Activated CD4-positive, alpha-beta T cell treated with anti-CD3 and anti-CD28 coated beads, Interleukin-10, Interleukin-2, amounts not matched to agents 100 ng/mL and 50 ng/mL, durations not matched to agents 16 hours and 8 hours (primary cell): ENCODE results near the gene SEC14L6.

Experiments
- DNase-seq: peaks from one replicate; pipeline ENCODE4 v3.0.0-alpha.2; 2020

The SEC14L6 gene

DNA sequence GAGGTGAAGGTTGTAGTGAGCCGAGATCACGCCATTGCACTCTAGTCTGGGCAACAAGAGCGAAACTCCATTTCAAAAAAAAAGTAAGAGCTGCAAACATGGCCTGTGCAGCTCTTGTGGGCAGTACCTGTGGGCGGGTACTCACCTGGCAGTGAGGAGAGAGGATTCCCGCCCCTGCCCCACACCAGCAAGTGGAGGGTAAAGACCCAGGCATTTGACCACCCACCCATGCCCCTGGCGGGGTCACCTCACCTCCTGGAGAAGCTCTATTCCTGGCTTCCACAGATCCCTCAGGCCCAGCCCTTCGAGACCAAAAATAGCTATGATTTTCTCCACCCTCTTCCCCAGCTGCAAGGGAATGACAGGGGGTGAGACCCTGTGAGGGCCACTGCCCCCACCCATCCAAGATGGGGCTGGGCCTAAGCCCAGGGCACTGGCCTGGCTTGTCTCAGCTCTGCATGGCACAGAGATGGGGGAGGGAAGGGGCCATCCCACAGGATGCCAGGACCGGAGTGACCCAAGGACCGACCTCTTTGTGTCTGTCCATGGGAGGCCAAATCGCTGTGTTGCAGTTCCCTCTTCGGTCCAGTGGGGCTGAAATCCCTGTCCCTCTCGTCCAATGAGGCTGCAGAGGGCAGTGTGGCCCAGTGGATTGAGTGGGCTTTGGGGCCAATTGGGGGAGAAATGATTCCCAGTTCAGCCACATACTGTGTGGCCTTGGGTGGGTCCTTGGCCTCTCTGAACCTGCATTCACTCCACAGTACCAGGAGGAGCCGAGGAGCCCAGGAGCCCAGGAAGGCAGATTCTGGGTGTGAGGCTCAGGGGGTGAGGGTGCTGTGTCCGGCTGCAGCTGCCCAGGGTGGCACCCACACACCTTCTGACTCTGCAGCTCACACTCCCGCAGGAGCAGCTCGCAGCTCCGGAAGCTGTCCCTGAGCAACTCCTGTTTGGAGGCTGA lies 14.6 kb downstream of the SEC14L6 start:
- DNase-seq = no peak

GRCh38 chr22:30526656-30527055 lies 19.9 kb downstream of the SEC14L6 start:
- no peak for DNase-seq

DNA sequence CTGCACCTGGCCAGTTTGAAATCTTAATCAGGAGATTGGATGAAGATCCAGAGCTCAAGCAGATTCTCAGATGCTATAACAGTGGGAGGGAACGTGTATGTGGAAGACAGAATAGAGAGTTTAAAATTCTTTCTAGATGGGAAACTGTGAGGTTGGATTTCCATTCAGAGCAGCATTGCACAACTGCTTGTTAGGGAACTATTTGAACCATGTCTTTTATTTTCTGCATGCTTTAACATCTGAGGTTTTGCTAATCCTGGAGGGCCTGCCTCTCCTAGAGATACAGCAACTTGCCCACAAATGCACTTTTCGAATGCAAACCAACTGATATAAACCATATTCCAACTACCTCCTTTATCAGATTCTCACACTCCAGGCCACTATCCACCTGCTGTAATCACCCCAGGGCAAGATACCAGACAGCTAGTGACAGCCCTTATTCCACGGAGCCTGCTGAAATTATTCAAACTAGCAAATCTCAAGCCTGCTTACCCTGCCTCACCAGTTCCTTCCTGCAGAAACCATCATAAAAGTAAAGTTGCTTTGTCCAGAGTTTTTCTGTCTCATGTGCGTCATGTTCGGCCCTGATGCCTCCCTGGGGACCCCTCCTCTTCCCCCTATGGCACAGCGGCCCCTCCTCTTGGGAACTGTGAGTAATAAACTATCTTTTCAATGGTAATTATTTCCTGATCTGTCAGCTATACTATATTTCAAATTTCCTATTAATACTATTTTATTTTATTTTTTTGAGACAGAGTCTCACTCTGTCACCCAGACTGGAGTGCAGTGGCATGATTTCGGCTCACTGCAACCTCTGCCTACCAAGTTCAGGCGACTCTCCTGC lies 22.7 kb downstream of the SEC14L6 start:
- DNase-seq = no peak

- DNase-seq = no peak
Observed at GRCh38 chr22:30521368-30522156, 25.0 kb downstream of the SEC14L6 start.

DNA sequence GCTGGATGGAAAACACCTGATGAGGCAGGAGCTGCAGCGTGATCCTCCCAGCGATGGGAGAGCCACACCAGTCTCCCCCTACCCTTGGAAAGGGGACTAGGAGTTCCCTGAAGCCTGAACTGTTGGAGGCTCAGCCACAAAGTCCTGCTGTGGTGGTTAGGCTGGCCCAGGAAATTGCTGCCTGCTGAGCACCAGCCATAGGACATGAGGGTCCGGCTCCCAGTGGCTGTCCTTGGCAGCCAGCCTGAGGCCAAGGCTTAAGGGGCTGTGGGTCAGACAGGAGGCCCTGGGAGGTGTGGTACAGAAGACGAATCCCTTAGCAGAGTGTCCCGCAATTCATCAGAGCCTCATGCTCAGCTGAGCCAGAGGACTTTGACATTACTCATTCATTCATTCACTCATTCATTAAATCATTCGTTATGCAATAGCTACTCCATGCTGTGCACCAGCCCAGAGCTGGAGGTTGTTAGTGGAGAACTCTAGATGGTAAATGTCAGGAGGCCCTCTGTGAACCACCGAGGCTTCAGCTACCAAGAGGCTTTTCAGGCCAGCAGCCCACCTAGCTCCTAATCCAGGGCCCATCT lies 26.6 kb downstream of the SEC14L6 start:
- DNase-seq = no peak

DNA sequence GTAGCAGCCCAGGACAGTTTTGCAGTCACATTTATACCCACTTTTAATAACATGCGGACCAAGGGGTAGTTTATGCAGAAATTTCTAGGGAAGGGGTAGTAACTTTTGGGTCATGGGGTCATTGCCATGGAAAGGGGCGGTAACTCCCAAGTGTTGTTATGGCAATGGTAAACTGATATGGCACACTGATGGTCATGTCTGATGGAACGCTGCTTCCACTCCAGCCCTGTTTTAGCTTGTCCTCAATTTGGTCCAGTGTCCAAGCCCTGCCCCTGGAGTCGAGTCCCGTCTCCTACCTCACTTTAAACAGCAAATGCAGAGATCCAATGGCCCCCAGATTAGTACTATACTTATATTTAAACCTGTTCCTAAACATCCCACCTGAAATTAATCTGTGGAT lies 29.8 kb downstream of the SEC14L6 start:
- no peak for DNase-seq

- no peak for DNase-seq
Observed at GRCh38 chr22:30516273-30516672, 30.3 kb downstream of the SEC14L6 start.

- no peak for DNase-seq
Observed at GRCh38 chr22:30514252-30514651, 32.3 kb downstream of the SEC14L6 start.

- DNase-seq = no peak
Observed at GRCh38 chr22:30513462-30513861, 33.1 kb downstream of the SEC14L6 start.

DNA sequence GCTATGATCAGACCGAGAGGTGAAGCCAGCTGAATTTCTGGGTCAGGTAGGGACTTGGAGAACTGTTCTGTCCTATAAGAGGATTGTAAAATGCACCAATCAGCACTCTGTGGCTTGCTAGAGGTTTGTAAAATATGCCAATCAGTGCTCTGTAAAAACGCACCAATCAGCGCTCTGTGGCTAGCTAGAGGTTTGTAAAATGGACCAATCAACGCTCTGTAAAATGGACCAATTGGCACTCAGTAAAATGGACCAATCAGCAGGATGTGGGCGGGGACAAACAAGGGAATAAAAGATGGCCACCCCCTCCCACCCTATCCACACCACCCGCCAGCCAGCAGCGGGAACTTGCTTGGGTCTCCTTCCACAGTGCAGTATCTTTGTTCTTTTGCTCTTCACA lies 34.6 kb downstream of the SEC14L6 start:
- no peak for DNase-seq

GRCh38 chr22:30511109-30511508 lies 35.4 kb downstream of the SEC14L6 start:
- DNase-seq = no peak

GRCh38 chr22:30508216-30508615 lies 38.3 kb downstream of the SEC14L6 start:
- no peak for DNase-seq

- DNase-seq = no peak
Observed at GRCh38 chr22:30507670-30508069, 38.9 kb downstream of the SEC14L6 start.

GRCh38 chr22:30506507-30506968 lies 40.0 kb downstream of the SEC14L6 start:
- no peak for DNase-seq

DNA sequence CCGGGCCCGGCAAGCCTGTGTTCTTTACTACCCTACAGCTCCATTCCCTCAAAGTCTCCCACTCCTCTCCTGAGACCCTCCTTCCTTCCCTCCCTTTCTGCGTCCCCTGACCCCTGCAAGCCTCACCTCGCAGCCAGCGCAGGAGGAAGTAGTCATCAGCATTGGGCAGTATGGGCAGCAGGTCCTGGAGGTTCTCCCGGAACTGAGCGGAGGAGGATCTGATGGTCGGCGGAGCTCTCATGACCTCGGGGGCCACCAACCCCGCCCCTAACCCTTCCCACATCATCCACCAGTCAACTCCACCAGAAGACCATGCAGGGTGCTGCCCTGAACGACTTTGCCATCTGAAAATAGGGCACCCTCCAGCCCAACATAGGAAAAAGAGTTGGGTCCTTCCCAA lies 43.0 kb downstream of the SEC14L6 start:
- DNase-seq = no peak

- no peak for DNase-seq
Observed at GRCh38 chr22:30502911-30503310, 43.6 kb downstream of the SEC14L6 start.

- DNase-seq = no peak
Observed at GRCh38 chr22:30502153-30502552, 44.4 kb downstream of the SEC14L6 start.

GRCh38 chr22:30500628-30501027 lies 45.9 kb downstream of the SEC14L6 start:
- DNase-seq = no peak

- DNase-seq = no peak
Observed at GRCh38 chr22:30497466-30498150, 48.9 kb downstream of the SEC14L6 start.

DNA sequence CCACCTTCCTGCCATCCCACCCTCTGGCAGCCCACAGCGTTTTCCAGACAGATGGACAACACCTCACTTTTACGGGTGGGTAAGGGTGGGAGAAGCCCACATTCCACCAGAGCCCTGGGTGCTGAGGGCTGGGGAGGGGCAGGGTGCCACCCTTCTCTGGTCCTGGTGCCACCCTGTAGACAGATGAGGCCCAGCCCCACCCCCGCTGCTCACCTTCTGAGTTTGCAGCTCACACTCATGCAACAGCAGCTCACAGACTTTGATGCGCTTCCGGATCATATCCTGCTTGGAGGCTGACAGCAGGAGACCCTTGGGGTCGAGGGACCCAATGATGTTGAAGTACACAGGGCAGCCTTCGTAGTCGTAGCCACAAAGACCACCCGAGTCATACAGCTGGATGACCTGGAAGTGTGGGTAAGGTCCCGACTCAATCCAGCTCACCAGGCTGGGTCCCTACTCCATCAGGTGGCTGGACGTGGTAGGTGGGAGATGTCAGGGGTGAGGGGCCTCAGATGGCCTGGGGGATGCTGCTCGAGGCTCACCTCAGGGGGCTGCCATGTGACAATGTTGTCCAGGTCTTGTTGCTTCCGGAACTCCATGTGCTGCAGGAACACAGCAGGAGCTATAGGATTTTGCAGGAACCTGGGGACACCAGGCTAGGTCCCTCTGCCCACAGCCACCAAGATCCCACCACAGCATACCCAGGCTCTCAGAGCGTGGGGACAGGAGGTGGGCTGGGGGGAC lies 51.3 kb downstream of the SEC14L6 start:
- DNase-seq = no peak

DNA sequence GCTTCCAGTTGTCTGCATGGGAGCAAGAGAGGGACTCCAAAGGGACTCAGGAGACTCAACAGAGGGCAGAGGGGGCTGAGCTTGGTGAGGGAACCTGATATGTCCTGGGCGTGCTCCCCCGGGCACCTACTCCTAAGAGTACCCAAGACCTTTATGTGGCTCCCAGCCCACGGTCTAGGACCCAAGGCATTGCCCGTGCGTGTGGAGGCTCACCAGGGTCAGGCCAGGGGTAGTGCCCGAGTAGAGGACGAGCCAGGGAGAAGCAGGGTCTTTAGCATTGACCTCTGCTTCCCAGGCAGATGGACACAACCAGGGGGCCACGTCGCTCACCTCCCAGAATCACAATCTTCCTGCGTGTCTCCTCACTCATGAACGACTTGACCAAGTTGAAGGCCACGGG lies 54.4 kb downstream of the SEC14L6 start:
- no peak for DNase-seq
